ENCODE data around the gene ACTRT3. TPM values are rescaled to one million over a fixed set of nuclear protein-coding genes. Genes with fewer than 3 reads are reported as not detected.

Gene ACTRT3
- total and polyA plus RNA-seq, 2 of the 13 experiments (the other 11 are each of a cell fraction or from before 2014, with no cell fraction given) = 0.42 to 0.97 TPM

GRCh38 chr3:169754711-169755110, 14.7 kb downstream of the ACTRT3 start (continued):
- TF ChIP-seq SNAPC4 (CRISPR knock-in tag; IDR thresholded peaks at IDR 0.05) (no peak), NFE2 (CRISPR knock-in tag; IDR thresholded peaks at IDR 0.05) (no peak), RBAK (CRISPR knock-in tag; IDR thresholded peaks at IDR 0.05) (no peak), MIER2 (CRISPR knock-in tag; IDR thresholded peaks at IDR 0.05) (no peak)
- TF ChIP-seq, protein P1, sequence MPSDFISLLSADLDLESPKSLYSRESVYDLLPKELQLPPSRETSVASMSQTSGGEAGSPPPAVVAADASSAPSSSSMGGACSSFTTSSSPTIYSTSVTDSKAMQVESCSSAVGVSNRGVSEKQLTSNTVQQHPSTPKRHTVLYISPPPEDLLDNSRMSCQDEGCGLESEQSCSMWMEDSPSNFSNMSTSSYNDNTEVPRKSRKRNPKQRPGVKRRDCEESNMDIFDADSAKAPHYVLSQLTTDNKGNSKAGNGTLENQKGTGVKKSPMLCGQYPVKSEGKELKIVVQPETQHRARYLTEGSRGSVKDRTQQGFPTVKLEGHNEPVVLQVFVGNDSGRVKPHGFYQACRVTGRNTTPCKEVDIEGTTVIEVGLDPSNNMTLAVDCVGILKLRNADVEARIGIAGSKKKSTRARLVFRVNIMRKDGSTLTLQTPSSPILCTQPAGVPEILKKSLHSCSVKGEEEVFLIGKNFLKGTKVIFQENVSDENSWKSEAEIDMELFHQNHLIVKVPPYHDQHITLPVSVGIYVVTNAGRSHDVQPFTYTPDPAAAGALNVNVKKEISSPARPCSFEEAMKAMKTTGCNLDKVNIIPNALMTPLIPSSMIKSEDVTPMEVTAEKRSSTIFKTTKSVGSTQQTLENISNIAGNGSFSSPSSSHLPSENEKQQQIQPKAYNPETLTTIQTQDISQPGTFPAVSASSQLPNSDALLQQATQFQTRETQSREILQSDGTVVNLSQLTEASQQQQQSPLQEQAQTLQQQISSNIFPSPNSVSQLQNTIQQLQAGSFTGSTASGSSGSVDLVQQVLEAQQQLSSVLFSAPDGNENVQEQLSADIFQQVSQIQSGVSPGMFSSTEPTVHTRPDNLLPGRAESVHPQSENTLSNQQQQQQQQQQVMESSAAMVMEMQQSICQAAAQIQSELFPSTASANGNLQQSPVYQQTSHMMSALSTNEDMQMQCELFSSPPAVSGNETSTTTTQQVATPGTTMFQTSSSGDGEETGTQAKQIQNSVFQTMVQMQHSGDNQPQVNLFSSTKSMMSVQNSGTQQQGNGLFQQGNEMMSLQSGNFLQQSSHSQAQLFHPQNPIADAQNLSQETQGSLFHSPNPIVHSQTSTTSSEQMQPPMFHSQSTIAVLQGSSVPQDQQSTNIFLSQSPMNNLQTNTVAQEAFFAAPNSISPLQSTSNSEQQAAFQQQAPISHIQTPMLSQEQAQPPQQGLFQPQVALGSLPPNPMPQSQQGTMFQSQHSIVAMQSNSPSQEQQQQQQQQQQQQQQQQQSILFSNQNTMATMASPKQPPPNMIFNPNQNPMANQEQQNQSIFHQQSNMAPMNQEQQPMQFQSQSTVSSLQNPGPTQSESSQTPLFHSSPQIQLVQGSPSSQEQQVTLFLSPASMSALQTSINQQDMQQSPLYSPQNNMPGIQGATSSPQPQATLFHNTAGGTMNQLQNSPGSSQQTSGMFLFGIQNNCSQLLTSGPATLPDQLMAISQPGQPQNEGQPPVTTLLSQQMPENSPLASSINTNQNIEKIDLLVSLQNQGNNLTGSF (CRISPR knock-in tag; IDR thresholded peaks at IDR 0.05) = no peak
- TF ChIP-seq, protein P2, sequence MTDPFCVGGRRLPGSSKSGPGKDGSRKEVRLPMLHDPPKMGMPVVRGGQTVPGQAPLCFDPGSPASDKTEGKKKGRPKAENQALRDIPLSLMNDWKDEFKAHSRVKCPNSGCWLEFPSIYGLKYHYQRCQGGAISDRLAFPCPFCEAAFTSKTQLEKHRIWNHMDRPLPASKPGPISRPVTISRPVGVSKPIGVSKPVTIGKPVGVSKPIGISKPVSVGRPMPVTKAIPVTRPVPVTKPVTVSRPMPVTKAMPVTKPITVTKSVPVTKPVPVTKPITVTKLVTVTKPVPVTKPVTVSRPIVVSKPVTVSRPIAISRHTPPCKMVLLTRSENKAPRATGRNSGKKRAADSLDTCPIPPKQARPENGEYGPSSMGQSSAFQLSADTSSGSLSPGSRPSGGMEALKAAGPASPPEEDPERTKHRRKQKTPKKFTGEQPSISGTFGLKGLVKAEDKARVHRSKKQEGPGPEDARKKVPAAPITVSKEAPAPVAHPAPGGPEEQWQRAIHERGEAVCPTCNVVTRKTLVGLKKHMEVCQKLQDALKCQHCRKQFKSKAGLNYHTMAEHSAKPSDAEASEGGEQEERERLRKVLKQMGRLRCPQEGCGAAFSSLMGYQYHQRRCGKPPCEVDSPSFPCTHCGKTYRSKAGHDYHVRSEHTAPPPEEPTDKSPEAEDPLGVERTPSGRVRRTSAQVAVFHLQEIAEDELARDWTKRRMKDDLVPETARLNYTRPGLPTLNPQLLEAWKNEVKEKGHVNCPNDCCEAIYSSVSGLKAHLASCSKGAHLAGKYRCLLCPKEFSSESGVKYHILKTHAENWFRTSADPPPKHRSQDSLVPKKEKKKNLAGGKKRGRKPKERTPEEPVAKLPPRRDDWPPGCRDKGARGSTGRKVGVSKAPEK (CRISPR knock-in tag; IDR thresholded peaks at IDR 0.05; ENCODE audit: borderline replicate concordance) = no peak
